ENCODE data around the gene PRPSAP2. TPM values are rescaled to one million over a fixed set of nuclear protein-coding genes. Genes with fewer than 3 reads are reported as not detected.

The PRPSAP2 gene
- total and polyA plus RNA-seq, 7 donors: 23.6 to 45.7 (median 30.0) TPM

- 78 to 91% methylated on average over 5 of the region's 5 CpGs for WGBS, 2 donors
- Histone ChIP-seq H3K4me3 (no peak overlapping the region), H3K4me1 (no peaks in the 10 kb centered on the region), H3K36me3 (no peaks in the 10 kb centered on the region), H3K9me3 (no peaks in the 10 kb centered on the region), H3K27ac (no peak overlapping the region), H3K27me3 (no peaks in the 10 kb centered on the region)
- intact Hi-C loops (cut with DNase I): no loop called here
- no peak for TF ChIP-seq POLR2A (IDR thresholded peaks at IDR 0.05)
- TF ChIP-seq, protein P1, sequence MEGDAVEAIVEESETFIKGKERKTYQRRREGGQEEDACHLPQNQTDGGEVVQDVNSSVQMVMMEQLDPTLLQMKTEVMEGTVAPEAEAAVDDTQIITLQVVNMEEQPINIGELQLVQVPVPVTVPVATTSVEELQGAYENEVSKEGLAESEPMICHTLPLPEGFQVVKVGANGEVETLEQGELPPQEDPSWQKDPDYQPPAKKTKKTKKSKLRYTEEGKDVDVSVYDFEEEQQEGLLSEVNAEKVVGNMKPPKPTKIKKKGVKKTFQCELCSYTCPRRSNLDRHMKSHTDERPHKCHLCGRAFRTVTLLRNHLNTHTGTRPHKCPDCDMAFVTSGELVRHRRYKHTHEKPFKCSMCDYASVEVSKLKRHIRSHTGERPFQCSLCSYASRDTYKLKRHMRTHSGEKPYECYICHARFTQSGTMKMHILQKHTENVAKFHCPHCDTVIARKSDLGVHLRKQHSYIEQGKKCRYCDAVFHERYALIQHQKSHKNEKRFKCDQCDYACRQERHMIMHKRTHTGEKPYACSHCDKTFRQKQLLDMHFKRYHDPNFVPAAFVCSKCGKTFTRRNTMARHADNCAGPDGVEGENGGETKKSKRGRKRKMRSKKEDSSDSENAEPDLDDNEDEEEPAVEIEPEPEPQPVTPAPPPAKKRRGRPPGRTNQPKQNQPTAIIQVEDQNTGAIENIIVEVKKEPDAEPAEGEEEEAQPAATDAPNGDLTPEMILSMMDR (IDR thresholded peaks at IDR 0.05): no peak
- DNase-seq: no peak
These were observed 86.7 kb downstream of the PRPSAP2 start for GRCh38 chr17:18944646-18945045.

- TF ChIP-seq, protein P1 (IDR thresholded peaks at IDR 0.05): no peak
- TF ChIP-seq POLR2AphosphoS5 (IDR thresholded peaks at IDR 0.05) (no peak), POLR2A (IDR thresholded peaks at IDR 0.05) (no peak), EP300 (IDR thresholded peaks at IDR 0.05) (no peak)
- Histone ChIP-seq H3K4me3 (no peak overlapping the region), H3K36me3 (no peaks in the 10 kb centered on the region), H3K27me3 (no peaks in the 10 kb centered on the region), H3K4me1 (no peaks in the 10 kb centered on the region), H3K9me3 (no peaks in the 10 kb centered on the region), H3K27ac (no peak overlapping the region)
- WGBS, 2 donors: 76 to 81% methylated on average over 2 of the region's 2 CpGs
- intact Hi-C loops (cut with DNase I): no loop called here
- no peak for DNase-seq
These were observed 88.6 kb downstream of the PRPSAP2 start for GRCh38 chr17:18946536-18946935.

DNA sequence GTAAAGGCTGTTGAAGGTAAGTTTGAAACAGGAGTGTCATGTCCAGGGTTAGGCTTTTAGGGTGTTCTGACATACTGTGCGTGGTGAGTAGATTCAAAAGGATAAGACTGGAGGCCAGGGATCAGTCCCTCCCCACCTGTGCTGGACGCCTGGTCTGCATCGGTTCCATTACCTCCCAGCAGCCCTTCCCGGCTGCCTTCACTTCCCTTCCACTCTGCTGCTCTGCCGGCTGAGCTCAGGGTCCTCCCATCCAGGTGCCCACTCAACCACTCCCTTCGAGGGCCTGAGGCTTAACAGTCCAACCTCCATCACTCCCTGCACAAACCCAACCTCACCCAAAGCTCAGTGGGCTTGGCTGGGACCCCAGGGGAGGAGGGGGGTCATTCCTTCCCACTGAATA lies 89.9 kb downstream of the PRPSAP2 start:
- H3K36me3 ChIP-seq: no peaks in the 10 kb centered on the region
- H3K9me3 ChIP-seq: no peaks in the 10 kb centered on the region
- H3K27ac ChIP-seq: no peak overlapping the region
- WGBS, 2 donors: 78 to 87% methylated on average over 6 of the region's 6 CpGs
- no peaks in the 10 kb centered on the region for H3K4me1 ChIP-seq
- H3K27me3 ChIP-seq: no peaks in the 10 kb centered on the region
- no peak for DNase-seq
- intact Hi-C loops (cut with DNase I): no loop called here
- no peak overlapping the region for H3K4me3 ChIP-seq
- TF ChIP-seq, protein P1 (IDR thresholded peaks at IDR 0.05): no peak
- TF ChIP-seq POLR2A (IDR thresholded peaks at IDR 0.05) (no peak), EP300 (IDR thresholded peaks at IDR 0.05) (no peak), POLR2AphosphoS5 (IDR thresholded peaks at IDR 0.05) (no peak)

DNA sequence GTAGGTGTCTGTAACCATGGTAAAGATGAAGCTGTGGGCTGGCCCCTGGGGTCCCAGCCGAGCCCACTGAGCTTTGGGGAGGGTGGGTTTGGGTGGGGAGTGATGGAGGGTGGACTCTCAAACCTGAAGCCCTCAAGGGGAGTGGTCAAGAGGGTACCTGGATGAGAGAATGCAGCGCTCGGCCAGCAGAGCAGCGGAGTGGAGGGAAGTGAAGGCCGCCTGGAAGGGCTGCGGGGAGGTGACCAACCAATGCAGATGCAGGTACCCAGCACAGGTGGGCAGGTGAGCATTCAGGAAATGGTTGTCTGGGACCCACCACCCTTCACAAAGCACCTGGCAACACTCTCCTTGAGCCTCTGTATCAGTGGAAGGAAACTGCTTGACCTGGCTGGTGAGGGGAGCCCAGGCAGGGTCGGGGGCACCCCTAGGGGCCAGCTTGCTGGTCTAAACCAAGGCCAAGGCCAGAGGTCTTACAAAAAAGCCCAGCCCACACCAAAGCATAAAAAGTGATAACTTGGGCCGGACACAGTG lies 90.6 kb downstream of the PRPSAP2 start:
- DNase-seq: no peak
- intact Hi-C loops (cut with DNase I): no loop called here

More for the DNA sequence above, 90.6 kb downstream of the PRPSAP2 start:
- TF ChIP-seq, protein P1 (IDR thresholded peaks at IDR 0.05): no peak
- TF ChIP-seq EP300 (IDR thresholded peaks at IDR 0.05) (no peak), POLR2AphosphoS5 (IDR thresholded peaks at IDR 0.05) (no peak), POLR2A (IDR thresholded peaks at IDR 0.05) (no peak)
- Histone ChIP-seq H3K27me3 (no peaks in the 10 kb centered on the region), H3K36me3 (no peaks in the 10 kb centered on the region), H3K4me1 (no peaks in the 10 kb centered on the region), H3K4me3 (no peak overlapping the region), H3K27ac (no peak overlapping the region), H3K9me3 (no peaks in the 10 kb centered on the region)
- whole genome bisulfite sequencing, 2 donors: 80 to 83% methylated on average over 8 of the region's 8 CpGs

All from sigmoid colon (tissue), 7 donors.